ENCODE data around the gene HPN. TPM values are rescaled to one million over a fixed set of nuclear protein-coding genes. Genes with fewer than 3 reads are reported as not detected.

The HPN gene
- total RNA-seq, 2 experiments from 2014 or later = not detected

DNA sequence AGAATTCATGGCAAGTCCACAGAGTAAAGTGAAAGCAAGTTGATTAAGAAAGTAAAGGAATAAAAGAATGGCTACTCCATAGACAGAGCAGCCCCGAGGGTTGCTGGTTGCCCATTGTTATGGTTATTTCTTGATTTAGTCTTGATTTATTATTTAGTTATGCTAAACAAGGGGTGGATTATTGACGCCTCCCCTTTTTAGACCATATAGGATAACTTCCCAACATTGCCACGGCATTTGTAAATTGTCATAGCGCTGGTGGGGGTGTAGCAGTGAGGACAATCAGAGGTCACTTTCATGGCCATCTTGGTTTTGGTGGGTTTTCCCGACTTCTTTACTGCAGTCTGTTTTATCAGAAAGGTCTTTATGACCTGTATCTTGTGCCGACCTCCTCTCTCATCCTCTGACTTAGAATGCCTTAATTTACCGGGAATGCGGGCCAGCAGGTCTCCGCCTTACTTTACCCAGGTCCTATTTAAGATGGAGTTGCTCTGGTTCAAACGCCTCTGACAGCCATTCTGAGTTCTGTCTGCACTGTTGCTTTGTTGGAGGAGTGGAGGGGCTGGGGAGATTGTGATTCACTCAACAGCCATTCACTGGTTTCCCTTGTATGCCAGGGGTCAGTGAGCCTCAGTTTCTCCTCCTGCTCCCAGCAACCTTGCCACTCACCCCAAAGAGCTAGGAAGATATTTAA is 27.6 kb downstream of the HPN start:
- H3K4me3 Mint-ChIP-seq = no peak overlapping the region
- H3K27ac Mint-ChIP-seq = no peak overlapping the region
- ChIA-PET POLR2A (no interaction called here), CTCF (no interaction called here)
- H3K36me3 Mint-ChIP-seq (ENCODE audit: low read depth) = no peaks in the 10 kb centered on the region
- H3K4me1 Mint-ChIP-seq = peaks cover 8% of the 10 kb centered on the region
- H3K9me3 Mint-ChIP-seq = peaks cover 5% of the 10 kb centered on the region
- no peaks in the 10 kb centered on the region for H3K27me3 Mint-ChIP-seq
- no peak for DNase-seq

DNA sequence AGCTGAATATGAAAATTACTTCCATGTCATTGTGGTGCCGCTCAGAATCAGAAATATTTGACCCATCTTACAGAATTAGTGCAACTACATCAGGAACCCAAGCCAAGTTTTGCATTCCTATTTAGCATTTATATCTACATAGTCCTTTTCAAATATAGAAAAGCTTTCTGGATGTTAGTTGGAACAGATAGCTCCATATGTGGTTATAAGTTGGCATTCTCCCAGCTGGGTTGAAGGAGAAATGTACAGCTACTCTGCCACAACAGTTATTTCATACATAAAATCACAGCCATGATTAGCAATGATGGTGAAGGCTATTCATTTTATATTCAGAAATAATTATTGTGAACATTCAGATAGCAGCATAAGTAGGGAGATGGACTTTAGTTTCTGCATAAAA is 28.2 kb downstream of the HPN start:
- H3K4me3 Mint-ChIP-seq = no peak overlapping the region
- no peak for DNase-seq
- ChIA-PET CTCF (interaction anchor here (1.3 kb wide), 1 partner anchor 66 kb away, joined by 3 read pairs; no protein-coding TSS in a partner anchor), POLR2A (no interaction called here)
- H3K27ac Mint-ChIP-seq = no peak overlapping the region
- peaks cover 8% of the 10 kb centered on the region for H3K4me1 Mint-ChIP-seq
- H3K27me3 Mint-ChIP-seq = no peaks in the 10 kb centered on the region
- H3K36me3 Mint-ChIP-seq (ENCODE audit: low read depth) = no peaks in the 10 kb centered on the region
- H3K9me3 Mint-ChIP-seq = peaks cover 5% of the 10 kb centered on the region

DNA sequence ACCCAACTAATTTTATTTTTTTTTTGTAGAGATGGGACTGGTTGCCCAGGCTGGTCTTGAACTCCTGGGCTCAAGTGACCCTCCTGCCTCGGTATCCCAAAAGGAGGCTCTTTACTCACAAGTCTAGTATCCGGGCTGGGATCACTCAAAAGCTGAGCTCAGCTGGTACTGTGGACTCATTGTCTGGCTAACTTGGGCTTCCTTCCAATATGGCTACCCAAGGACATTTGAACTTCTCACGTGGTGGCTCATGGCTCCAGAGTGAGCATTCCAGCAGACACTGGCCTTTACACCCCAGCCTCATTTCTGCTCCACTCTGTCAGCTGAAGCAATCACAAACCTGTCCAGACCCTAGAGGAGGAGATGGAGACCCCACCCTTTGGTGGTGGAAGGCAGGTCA is 28.9 kb downstream of the HPN start:
- Mint-ChIP-seq H3K4me1 (peaks cover 8% of the 10 kb centered on the region), H3K27me3 (no peaks in the 10 kb centered on the region), H3K4me3 (no peak overlapping the region), H3K9me3 (peaks cover 5% of the 10 kb centered on the region), H3K27ac (no peak overlapping the region), H3K36me3 (ENCODE audit: low read depth) (no peaks in the 10 kb centered on the region)
- DNase-seq = no peak
- CTCF ChIA-PET = interaction anchor here (0.5 to 1.3 kb wide), 3 partner anchors 65 to 1021 kb away, joined by 3 read pairs; no protein-coding TSS in a partner anchor
- POLR2A ChIA-PET = no interaction called here

DNA sequence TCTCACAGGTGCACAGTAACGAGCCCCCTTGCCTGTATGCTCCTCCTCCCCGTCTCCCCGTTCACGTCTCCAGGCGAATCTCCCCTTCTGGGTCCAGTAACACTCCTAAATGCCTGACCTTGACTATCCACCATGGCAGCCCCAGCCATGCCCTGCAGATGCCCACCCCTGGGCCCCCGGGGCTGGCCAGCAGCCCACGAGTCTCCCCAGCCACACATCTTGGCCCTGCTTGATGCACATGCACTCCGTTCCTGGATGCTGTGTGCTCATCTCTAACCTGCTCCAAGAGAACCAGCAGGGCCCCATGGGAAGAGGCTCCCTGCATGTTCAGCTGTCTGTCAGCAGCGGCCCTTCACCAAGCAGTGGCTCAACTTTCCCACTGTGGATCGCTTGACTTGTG is 32.0 kb downstream of the HPN start:
- no peak overlapping the region for H3K4me3 Mint-ChIP-seq
- no peak for DNase-seq
- ChIA-PET CTCF (no interaction called here), POLR2A (no interaction called here)
- H3K36me3 Mint-ChIP-seq (ENCODE audit: low read depth) = no peaks in the 10 kb centered on the region
- no peaks in the 10 kb centered on the region for H3K27me3 Mint-ChIP-seq
- no peak overlapping the region for H3K27ac Mint-ChIP-seq
- no peaks in the 10 kb centered on the region for H3K9me3 Mint-ChIP-seq
- H3K4me1 Mint-ChIP-seq = no peaks in the 10 kb centered on the region

DNA sequence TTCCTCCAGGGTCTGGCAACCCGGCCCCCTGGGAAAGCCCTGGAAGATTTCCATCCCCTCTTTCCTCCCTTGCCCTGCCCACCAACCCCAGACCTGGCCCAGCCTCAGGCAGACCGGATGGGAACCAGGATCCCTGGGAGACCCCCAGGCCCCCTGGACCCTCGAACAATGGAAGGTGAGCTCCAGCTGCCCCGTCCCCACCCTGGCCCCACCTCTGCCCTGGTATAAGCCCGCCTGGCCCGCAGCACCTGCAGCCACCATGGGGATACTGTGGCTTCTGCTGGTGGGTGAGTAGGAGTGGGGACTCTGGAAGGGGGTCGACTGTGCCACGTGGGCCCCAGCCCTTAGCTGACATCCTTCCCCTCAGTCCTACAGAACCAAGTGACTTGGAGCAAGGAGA is 32.4 kb downstream of the HPN start:
- Mint-ChIP-seq H3K27me3 (no peaks in the 10 kb centered on the region), H3K4me3 (no peak overlapping the region), H3K9me3 (no peaks in the 10 kb centered on the region), H3K36me3 (ENCODE audit: low read depth) (no peaks in the 10 kb centered on the region), H3K4me1 (no peaks in the 10 kb centered on the region), H3K27ac (no peak overlapping the region)
- ChIA-PET POLR2A (no interaction called here), CTCF (interaction anchor here (2.0 kb wide), 1 partner anchor 61 kb away, joined by 7 read pairs; the partner anchor contains the start of gene LGI4)
- DNase-seq = no peak

DNA sequence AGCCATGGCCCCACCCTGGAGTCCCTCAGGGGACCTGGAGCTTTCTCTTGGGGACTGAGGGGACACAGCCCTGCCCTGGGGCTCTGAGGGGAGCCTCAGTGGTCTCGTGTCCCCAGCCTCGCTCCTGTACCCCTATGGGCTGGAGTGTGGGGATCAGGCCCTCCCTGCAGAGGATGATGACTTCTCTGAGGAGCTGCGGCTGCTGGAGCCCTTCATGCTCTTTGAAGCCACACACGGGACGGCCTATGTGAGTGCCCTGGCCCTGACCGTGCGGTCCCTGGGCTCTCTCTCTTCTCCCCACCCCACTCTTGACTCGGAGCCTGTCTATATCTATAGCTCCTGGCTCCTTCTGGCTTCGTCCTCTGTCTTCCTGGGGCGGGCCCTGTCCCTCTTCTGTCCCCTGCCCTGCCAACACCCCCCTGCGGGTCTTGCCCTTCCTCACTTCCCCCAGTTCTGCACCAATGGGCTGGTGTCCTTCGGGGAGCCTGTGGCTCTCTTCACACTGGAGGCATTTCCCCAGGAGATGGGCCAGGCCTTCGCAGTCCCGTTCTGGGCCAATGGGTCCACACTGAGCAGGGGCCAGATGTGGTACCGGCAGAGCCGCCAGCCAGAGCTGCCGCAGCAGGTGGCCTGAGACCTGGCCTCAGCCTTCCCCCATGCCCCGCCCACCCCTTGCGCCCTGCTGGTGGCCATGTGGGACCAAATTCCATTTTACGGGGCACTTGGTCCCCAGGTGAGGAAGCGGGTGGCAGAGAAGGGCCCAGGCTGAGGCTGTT is 33.1 kb downstream of the HPN start:
- CTCF ChIA-PET = interaction anchor here (2.0 kb wide), 1 partner anchor 60 kb away, joined by 7 read pairs; the partner anchor contains the start of gene LGI4
- Mint-ChIP-seq H3K36me3 (ENCODE audit: low read depth) (no peaks in the 10 kb centered on the region), H3K4me1 (no peaks in the 10 kb centered on the region), H3K27ac (no peak overlapping the region), H3K27me3 (no peaks in the 10 kb centered on the region), H3K9me3 (no peaks in the 10 kb centered on the region), H3K4me3 (no peak overlapping the region)
- no peak for DNase-seq
- POLR2A ChIA-PET = no interaction called here

DNA sequence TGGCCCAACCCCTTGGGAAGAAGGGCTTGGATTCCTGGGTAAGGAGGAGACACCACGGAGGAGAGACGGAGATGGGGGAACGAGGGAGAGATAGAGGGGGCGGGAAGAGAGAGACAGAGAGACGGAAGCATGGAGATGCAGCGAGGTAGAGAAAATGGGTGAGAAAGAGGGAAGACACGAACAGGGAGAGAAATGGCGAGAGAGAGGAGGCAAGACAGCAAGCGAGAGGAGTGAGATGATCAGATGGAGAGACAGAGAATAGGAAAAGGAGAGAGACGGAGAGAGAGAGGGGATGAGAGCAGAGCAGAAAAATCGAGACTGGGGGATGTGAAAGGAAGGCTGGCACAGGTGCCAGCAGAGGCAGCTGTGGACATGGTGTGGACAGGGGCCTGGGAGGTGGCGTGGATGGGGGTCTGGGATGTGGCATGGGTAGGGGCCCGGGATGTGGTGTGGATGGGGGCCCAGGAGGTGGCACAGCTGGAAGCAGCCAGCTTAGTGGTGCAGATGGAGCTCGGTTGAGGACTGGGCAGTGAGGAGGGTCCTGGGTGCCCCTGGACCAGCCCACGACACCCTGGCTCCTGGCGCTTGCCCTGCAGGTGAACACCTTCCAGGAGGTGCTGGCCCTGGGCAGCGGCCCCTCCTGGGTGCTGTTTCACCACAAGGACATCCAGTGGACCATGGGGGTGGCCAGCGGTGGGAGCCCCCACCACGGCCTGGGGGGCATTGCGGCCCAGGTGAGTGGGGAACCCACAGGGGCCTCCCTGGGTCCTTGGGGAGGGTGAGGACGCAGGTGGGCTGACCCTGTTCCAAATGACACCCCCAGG is 33.9 kb downstream of the HPN start:
- Mint-ChIP-seq H3K9me3 (no peaks in the 10 kb centered on the region), H3K27me3 (no peaks in the 10 kb centered on the region), H3K4me1 (no peaks in the 10 kb centered on the region), H3K36me3 (ENCODE audit: low read depth) (no peaks in the 10 kb centered on the region), H3K27ac (peak overlapping the region; percentile 75), H3K4me3 (no peak overlapping the region)
- ChIA-PET CTCF (interaction anchor here (2.0 kb wide), 1 partner anchor 60 kb away, joined by 7 read pairs; the partner anchor contains the start of gene LGI4), POLR2A (no interaction called here)
- no peak for DNase-seq

DNA sequence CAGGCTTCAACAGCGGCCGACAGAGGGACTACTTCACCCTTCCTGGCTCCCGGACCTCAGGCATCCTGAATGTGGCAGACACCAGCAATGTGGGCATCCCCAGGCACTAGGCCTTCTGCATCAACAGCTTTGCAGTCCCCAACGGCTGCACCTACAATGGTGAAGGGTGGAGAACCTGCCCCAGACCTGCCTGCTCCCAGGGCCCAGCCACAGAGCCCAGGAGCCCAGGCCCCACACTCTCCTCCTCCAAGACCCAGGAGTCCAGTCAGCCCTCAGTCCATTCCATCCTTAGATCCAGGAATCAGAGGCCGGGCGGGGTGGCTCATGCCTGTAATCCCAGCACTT is 34.5 kb downstream of the HPN start:
- Mint-ChIP-seq H3K4me1 (no peaks in the 10 kb centered on the region), H3K27ac (no peak overlapping the region), H3K27me3 (no peaks in the 10 kb centered on the region), H3K4me3 (no peak overlapping the region), H3K9me3 (no peaks in the 10 kb centered on the region), H3K36me3 (ENCODE audit: low read depth) (no peaks in the 10 kb centered on the region)
- POLR2A ChIA-PET = no interaction called here
- no peak for DNase-seq
- CTCF ChIA-PET = interaction anchor here (2.0 kb wide), 1 partner anchor 59 kb away, joined by 7 read pairs; the partner anchor contains the start of gene LGI4

DNA sequence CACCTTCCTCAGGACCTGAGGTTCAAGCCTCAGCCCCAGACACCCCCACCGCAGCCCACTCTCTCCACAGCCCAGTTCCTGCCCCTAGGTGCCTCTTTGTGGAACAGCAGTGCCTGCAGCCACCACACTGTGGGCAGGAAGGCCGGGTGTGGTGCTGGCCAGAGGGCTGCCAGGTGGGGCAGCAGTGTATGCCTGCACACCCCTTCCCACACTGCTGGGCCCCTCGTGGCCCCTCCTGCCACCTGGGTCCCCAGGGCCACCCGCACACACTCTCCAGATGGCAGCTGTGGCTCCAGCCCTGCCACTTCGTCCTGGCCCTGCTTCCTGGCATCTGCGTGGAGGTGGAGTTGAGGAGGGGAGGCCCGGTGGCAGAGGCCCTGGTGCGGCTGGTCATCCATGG is 35.1 kb downstream of the HPN start:
- no peak for DNase-seq
- no peak overlapping the region for H3K4me3 Mint-ChIP-seq
- no peaks in the 10 kb centered on the region for H3K4me1 Mint-ChIP-seq
- CTCF ChIA-PET = no interaction called here
- H3K36me3 Mint-ChIP-seq (ENCODE audit: low read depth) = no peaks in the 10 kb centered on the region
- H3K9me3 Mint-ChIP-seq = no peaks in the 10 kb centered on the region
- POLR2A ChIA-PET = no interaction called here
- H3K27me3 Mint-ChIP-seq = no peaks in the 10 kb centered on the region
- H3K27ac Mint-ChIP-seq = no peak overlapping the region

DNA sequence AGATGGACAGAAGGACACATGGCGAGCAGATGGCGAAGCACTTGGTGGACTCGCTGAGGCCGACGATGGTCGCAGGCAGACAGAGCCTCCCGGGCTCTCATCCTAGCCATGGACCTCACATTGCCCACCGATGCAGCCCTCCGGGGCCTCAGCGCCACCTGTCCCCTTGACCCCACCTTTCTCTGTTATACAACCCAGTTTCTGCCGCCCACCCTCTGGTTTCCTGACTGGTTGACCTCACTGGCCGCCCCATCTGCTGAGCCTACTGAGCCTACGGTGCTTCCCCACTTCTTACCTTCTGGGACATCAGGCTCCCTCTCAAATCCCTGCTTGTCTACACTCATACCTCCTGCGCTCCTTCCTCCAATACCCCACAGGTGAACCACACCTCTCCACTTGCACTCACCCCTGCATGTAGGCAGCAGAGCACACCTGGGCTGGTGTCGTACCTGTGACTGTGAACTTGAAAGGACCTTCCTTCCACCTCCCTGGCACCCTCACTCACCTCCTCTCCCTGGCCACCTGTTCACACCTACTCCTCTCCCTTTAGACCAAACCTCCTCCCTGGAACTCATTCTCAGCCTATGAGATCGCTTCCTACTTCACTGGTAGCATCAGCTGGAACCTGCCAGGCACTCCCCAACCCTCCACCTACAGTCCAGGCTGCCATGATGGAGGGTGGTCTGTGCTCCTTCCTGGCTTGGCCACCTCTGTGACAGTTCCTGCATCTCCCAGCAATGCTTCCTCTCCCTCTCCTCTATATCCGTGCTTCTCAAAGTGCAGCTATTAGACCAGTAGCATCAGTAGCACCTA is 36.1 kb downstream of the HPN start:
- Mint-ChIP-seq H3K4me1 (no peaks in the 10 kb centered on the region), H3K4me3 (no peak overlapping the region), H3K36me3 (ENCODE audit: low read depth) (no peaks in the 10 kb centered on the region), H3K27me3 (no peaks in the 10 kb centered on the region), H3K27ac (no peak overlapping the region), H3K9me3 (no peaks in the 10 kb centered on the region)
- ChIA-PET POLR2A (no interaction called here), CTCF (interaction anchor here (0.5 kb wide), 1 partner anchor 21 kb away, joined by 3 read pairs; no protein-coding TSS in a partner anchor)
- no peak for DNase-seq

DNA sequence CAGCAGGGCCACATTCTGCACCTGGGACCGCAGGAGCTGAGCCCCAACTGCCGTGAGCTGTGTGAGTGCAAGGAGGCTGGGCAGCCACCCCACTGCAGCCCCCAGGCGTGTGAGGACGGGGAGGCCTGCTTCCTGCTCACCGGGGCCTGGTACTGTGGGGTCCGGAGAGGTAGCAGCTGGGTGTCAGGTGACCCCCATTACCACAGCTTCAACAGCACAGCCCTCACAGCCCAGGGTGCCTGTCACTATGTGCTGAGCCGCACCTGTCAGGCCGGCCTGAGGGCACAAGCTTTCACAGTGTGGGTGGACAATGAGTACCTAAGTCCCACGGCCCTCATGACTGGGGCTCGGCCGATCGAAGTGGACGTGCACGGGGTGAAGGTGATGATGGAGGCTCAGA is 38.3 kb downstream of the HPN start:
- Mint-ChIP-seq H3K9me3 (no peaks in the 10 kb centered on the region), H3K4me1 (no peaks in the 10 kb centered on the region), H3K36me3 (ENCODE audit: low read depth) (no peaks in the 10 kb centered on the region), H3K4me3 (no peak overlapping the region), H3K27ac (no peak overlapping the region), H3K27me3 (no peaks in the 10 kb centered on the region)
- DNase-seq = no peak
- ChIA-PET POLR2A (no interaction called here), CTCF (interaction anchor here (1.0 kb wide), 1 partner anchor 16 kb away, joined by 3 read pairs; no protein-coding TSS in a partner anchor)

DNA sequence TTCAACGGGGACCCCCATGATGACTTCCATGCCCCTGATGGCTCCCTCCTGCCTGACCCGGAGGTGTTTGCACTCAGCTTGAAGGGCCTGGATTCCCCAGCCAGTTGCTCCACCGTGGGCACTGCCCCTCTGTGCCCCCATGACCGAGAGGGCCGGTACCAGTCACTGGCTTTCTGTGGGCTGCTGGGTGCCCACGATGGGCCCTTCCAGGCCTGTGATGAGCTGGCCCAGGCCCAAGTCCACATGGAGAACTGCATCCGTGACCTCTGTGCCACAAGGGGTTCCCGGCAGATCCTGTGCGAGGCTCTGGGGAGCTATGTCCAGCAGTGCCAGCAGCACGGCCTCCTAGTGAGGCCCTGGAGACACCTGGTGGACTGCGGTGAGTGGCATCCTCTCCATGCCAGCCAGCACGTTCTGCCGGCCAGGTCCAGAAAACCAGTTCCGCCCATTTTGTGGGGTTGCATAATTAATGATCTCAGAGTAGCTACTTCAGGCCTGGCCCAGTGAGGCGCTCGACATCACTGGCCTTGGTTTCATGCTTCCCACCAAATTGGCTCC is 39.2 kb downstream of the HPN start:
- no peak overlapping the region for H3K4me3 Mint-ChIP-seq
- no peak overlapping the region for H3K27ac Mint-ChIP-seq
- DNase-seq = no peak
- H3K36me3 Mint-ChIP-seq (ENCODE audit: low read depth) = no peaks in the 10 kb centered on the region
- H3K27me3 Mint-ChIP-seq = no peaks in the 10 kb centered on the region
- ChIA-PET CTCF (interaction anchor here (1.0 to 1.2 kb wide), 2 partner anchors 14 to 17 kb away, joined by 3 to 5 read pairs; no protein-coding TSS in a partner anchor), POLR2A (no interaction called here)
- no peaks in the 10 kb centered on the region for H3K9me3 Mint-ChIP-seq
- no peaks in the 10 kb centered on the region for H3K4me1 Mint-ChIP-seq

Data from activated CD4-positive, alpha-beta T cell treated with anti-CD3 and anti-CD28 coated beads, Interleukin-2, amount 10 ng/mL, durations not matched to agents 7 days and 5 days (primary cell).